ENCODE results near the gene PHF20. TPM values are rescaled to one million over a fixed set of nuclear protein-coding genes. Genes with fewer than 3 reads are reported as not detected.

The PHF20 gene
- total and polyA plus RNA-seq, 2 of the 13 experiments (the other 11 are each of a cell fraction or from before 2014, with no cell fraction given) = 22.8 to 34.1 TPM

- peak; percentile 41; the same call in 1 of the 2 replicates for TF ChIP-seq ZFY (CRISPR knock-in tag; IDR thresholded peaks at IDR 0.05)
- peak; percentile 38; the same call in 1 of the 2 replicates for TF ChIP-seq ZSCAN9 (CRISPR knock-in tag; IDR thresholded peaks at IDR 0.05; ENCODE audit: borderline replicate concordance)
- TF ChIP-seq, protein P1, sequence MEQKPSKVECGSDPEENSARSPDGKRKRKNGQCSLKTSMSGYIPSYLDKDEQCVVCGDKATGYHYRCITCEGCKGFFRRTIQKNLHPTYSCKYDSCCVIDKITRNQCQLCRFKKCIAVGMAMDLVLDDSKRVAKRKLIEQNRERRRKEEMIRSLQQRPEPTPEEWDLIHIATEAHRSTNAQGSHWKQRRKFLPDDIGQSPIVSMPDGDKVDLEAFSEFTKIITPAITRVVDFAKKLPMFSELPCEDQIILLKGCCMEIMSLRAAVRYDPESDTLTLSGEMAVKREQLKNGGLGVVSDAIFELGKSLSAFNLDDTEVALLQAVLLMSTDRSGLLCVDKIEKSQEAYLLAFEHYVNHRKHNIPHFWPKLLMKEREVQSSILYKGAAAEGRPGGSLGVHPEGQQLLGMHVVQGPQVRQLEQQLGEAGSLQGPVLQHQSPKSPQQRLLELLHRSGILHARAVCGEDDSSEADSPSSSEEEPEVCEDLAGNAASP (CRISPR knock-in tag; IDR thresholded peaks at IDR 0.05; ENCODE audit: borderline replicate concordance) = 0 out of 2 replicates have a peak, but pooled peaks have one; percentile 35
- no peak for TF ChIP-seq MYNN (CRISPR knock-in tag; IDR thresholded peaks at IDR 0.05; ENCODE audit: low read depth)
- peak; percentile 50; the same call in 1 of the 2 replicates for TF ChIP-seq ZBTB25 (CRISPR knock-in tag; IDR thresholded peaks at IDR 0.05)
- TF ChIP-seq SMAD3 (CRISPR knock-in tag; IDR thresholded peaks at IDR 0.05) = peak; percentile 73; the same call in 1 of the 2 replicates
- no peak for TF ChIP-seq SKI (IDR thresholded peaks at IDR 0.05; ENCODE audit: partially characterized antibody)
- no peak for TF ChIP-seq SMARCC2 (IDR thresholded peaks at IDR 0.05)
- TF ChIP-seq EP300 (IDR thresholded peaks at IDR 0.05; ENCODE audit: low read depth in 2 of 2, low read length in 2 of 2) = no peak
- 0 out of 2 replicates have a peak, but pooled peaks have one; percentile 18 for TF ChIP-seq EP300 (CRISPR knock-in tag; IDR thresholded peaks at IDR 0.05; ENCODE audit: borderline replicate concordance)
- TF ChIP-seq NR2F6 (IDR thresholded peaks at IDR 0.05) = no peak
- TF ChIP-seq NR2F6 (CRISPR knock-in tag; IDR thresholded peaks at IDR 0.05) = peak; percentile 40; the same call in 1 of the 2 replicates
- TF ChIP-seq ZNF501 (CRISPR knock-in tag; IDR thresholded peaks at IDR 0.05) = peak; percentile 45
- TF ChIP-seq ZNF781 (CRISPR knock-in tag; IDR thresholded peaks at IDR 0.05; ENCODE audit: borderline replicate concordance, not compliant biosample characterization) = peak; percentile 76
- 0 out of 2 replicates have a peak, but pooled peaks have one; percentile 17 for TF ChIP-seq NCOA2 (CRISPR knock-in tag; IDR thresholded peaks at IDR 0.05)
- peak; percentile 57; the same call in 1 of the 2 replicates for TF ChIP-seq ARNT2 (CRISPR knock-in tag; IDR thresholded peaks at IDR 0.05; ENCODE audit: low read depth)
- 0 out of 2 replicates have a peak, but pooled peaks have one; percentile 49 for TF ChIP-seq ZNF225 (CRISPR knock-in tag; IDR thresholded peaks at IDR 0.05)
- no peak for TF ChIP-seq NFYB (CRISPR knock-in tag; IDR thresholded peaks at IDR 0.05)
- TF ChIP-seq, protein P2, sequence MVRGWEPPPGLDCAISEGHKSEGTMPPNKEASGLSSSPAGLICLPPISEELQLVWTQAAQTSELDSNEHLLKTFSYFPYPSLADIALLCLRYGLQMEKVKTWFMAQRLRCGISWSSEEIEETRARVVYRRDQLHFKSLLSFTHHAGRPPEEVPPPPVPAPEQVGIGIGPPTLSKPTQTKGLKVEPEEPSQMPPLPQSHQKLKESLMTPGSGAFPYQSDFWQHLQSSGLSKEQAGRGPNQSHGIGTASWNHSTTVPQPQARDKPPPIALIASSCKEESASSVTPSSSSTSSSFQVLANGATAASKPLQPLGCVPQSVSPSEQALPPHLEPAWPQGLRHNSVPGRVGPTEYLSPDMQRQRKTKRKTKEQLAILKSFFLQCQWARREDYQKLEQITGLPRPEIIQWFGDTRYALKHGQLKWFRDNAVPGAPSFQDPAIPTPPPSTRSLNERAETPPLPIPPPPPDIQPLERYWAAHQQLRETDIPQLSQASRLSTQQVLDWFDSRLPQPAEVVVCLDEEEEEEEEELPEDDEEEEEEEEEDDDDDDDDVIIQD (CRISPR knock-in tag; IDR thresholded peaks at IDR 0.05; ENCODE audit: low read depth) = peak; percentile 59; the same call in 1 of the 2 replicates
- TF ChIP-seq ZNF512B (CRISPR knock-in tag; IDR thresholded peaks at IDR 0.05; ENCODE audit: borderline replicate concordance) = peak; percentile 94; the same call in 1 of the 2 replicates
- TF ChIP-seq, protein P3, sequence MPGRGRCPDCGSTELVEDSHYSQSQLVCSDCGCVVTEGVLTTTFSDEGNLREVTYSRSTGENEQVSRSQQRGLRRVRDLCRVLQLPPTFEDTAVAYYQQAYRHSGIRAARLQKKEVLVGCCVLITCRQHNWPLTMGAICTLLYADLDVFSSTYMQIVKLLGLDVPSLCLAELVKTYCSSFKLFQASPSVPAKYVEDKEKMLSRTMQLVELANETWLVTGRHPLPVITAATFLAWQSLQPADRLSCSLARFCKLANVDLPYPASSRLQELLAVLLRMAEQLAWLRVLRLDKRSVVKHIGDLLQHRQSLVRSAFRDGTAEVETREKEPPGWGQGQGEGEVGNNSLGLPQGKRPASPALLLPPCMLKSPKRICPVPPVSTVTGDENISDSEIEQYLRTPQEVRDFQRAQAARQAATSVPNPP (CRISPR knock-in tag; IDR thresholded peaks at IDR 0.05) = no peak
- peak; percentile 47; the same call in 1 of the 2 replicates for TF ChIP-seq RAD51 (IDR thresholded peaks at IDR 0.05; ENCODE audit: borderline replicate concordance)
- TF ChIP-seq ZFX (CRISPR knock-in tag; IDR thresholded peaks at IDR 0.05; ENCODE audit: low read depth) = peak; percentile 52; the same call in 1 of the 2 replicates
- TF ChIP-seq POLR2AphosphoS5 (IDR thresholded peaks at IDR 0.05; ENCODE audit: low read depth, low read length) = no peak
These were observed 223.2 kb downstream of the PHF20 start (continued) for GRCh38 chr20:35994994-35995453.
